HFFc6 (cell line): ENCODE measurements around the gene DOHH. TPM values are rescaled to one million over a fixed set of nuclear protein-coding genes. Genes with fewer than 3 reads are reported as not detected.

Source experiments
- DNase-seq: peaks from one replicate; pipeline ENCODE4 v3.0.0-alpha.2; 2018
- H3K27ac Mint-ChIP-seq: 2 replicates; pipeline ENCODE4 v1.8.0; 2020; ENCODE audit warnings: mild to moderate bottlenecking, mixed read lengths
- H3K27me3 Mint-ChIP-seq: 2 replicates; pipeline ENCODE4 v1.8.0; 2021; ENCODE audit warnings: mild to moderate bottlenecking, moderate library complexity, mixed read lengths; ENCODE audit not compliant: insufficient read depth
- H3K36me3 Mint-ChIP-seq: 2 replicates; pipeline ENCODE4 v1.8.0; 2021; ENCODE audit warnings: low read depth, mixed read lengths
- H3K4me1 Mint-ChIP-seq: 2 replicates; pipeline ENCODE4 v1.8.0; 2020; ENCODE audit warnings: low read depth, mixed read lengths
- H3K4me3 Mint-ChIP-seq: 2 replicates; pipeline ENCODE4 v1.8.0; 2020; ENCODE audit warnings: mild to moderate bottlenecking, moderate library complexity, mixed read lengths
- H3K9me3 Mint-ChIP-seq: 2 replicates; pipeline ENCODE4 v1.8.0; 2020; ENCODE audit warnings: mild to moderate bottlenecking, mixed read lengths
- CTCF ChIP-seq: fragments of 200-600 bp; sonication (generic); IDR thresholded peaks from 2 replicates; pipeline ENCODE4 v1.5.0; 2021; ENCODE audit warnings: antibody characterized with exemption, mild to moderate bottlenecking
- total RNA-seq, 6 experiments: library from RNA; stranded (reverse); fragmentation: NEBNext Ultra II Directional; extraction: Animal tissue kit (Norgen Biotek cat#: 25700); gene quantifications; 2 replicates in 1 of 6; 3 replicates in 5 of 6; pipeline ENCODE4 v1.2.3, GENCODE V29; 2021

Gene DOHH
- total RNA-seq, 6 experiments from 2014 or later, result 14.3 to 20.4 (median 17.0) TPM

GRCh38 chr19:3524078-3524842 is 23.8 kb upstream of the DOHH start:
- Mint-ChIP-seq H3K4me1 (no peaks in the 10 kb centered on the region), H3K4me3 (no peak overlapping the region), H3K27ac (no peak overlapping the region), H3K36me3 (peaks cover 15% of the 10 kb centered on the region; the same call in 1 of the 2 replicates), H3K27me3 (peaks cover 3% of the 10 kb centered on the region; the same call in 1 of the 2 replicates), H3K9me3 (no peaks in the 10 kb centered on the region)
- TF ChIP-seq CTCF, result no peak
- no peak for DNase-seq

- no peaks in the 10 kb centered on the region for H3K4me1 Mint-ChIP-seq
- no peak for DNase-seq
- peaks cover 3% of the 10 kb centered on the region; the same call in 1 of the 2 replicates for H3K27me3 Mint-ChIP-seq
- peaks cover 15% of the 10 kb centered on the region; the same call in 1 of the 2 replicates for H3K36me3 Mint-ChIP-seq
- H3K27ac Mint-ChIP-seq, result no peak overlapping the region
- no peak overlapping the region for H3K4me3 Mint-ChIP-seq
- TF ChIP-seq CTCF, result no peak
- no peaks in the 10 kb centered on the region for H3K9me3 Mint-ChIP-seq
Observed at GRCh38 chr19:3523361-3524077, 23.0 kb upstream of the DOHH start.

GRCh38 chr19:3522421-3523360 is 22.2 kb upstream of the DOHH start:
- H3K4me1 Mint-ChIP-seq, result no peaks in the 10 kb centered on the region
- H3K27ac Mint-ChIP-seq, result no peak overlapping the region
- H3K9me3 Mint-ChIP-seq, result no peaks in the 10 kb centered on the region
- DNase-seq, result no peak
- peaks cover 15% of the 10 kb centered on the region; the same call in 1 of the 2 replicates for H3K36me3 Mint-ChIP-seq
- peaks cover 3% of the 10 kb centered on the region; the same call in 1 of the 2 replicates for H3K27me3 Mint-ChIP-seq
- H3K4me3 Mint-ChIP-seq, result no peak overlapping the region
- TF ChIP-seq CTCF, result no peak

GRCh38 chr19:3521104-3521445 is 20.6 kb upstream of the DOHH start:
- H3K4me1 Mint-ChIP-seq, result peaks cover under 1% of the 10 kb centered on the region; the same call in 1 of the 2 replicates
- no peak for DNase-seq
- no peak for TF ChIP-seq CTCF
- H3K36me3 Mint-ChIP-seq, result peaks cover 10% of the 10 kb centered on the region; the same call in 1 of the 2 replicates
- H3K9me3 Mint-ChIP-seq, result no peaks in the 10 kb centered on the region
- H3K27me3 Mint-ChIP-seq, result peaks cover 3% of the 10 kb centered on the region; the same call in 1 of the 2 replicates
- no peak overlapping the region for H3K4me3 Mint-ChIP-seq
- H3K27ac Mint-ChIP-seq, result no peak overlapping the region
